OCI-LY7 (cell line): Measurements from ENCODE around the gene ODAD3. TPM values are rescaled to one million over a fixed set of nuclear protein-coding genes. Genes with fewer than 3 reads are reported as not detected.

ENCODE experiments used
- BruUV-seq: library from RNA; stranded (reverse); fragments of 400-500 nt; replicated peaks from 2 replicates; lab custom pipeline; 2021; lab: Mats Ljungman, UMichigan
- CTCF ChIA-PET: fragments of 300-600 bp; sonication (Branson Sonifier 250); formaldehyde crosslinking; loops from one replicate; lab custom pipeline; 2022; ENCODE audit warnings: antibody characterized with exemption; ENCODE audit not compliant: unreplicated experiment; lab: Charles Lee
- POLR2A ChIA-PET: fragments of 300-600 bp; sonication (Branson Sonifier 250); formaldehyde crosslinking; loops from one replicate; lab custom pipeline; 2022; ENCODE audit warnings: antibody characterized with exemption; lab: Charles Lee
- DNase-seq: peaks from one replicate; pipeline ENCODE4 v3.0.0-alpha.2; 2015; ENCODE audit warnings: low spot score
- H2AFZ ChIP-seq: fragments of 200-600 bp; sonication (generic), shearing (Covaris generic); 2 replicates; pipeline ENCODE4 v1.6.1; 2014; ENCODE audit warnings: mild to moderate bottlenecking, antibody characterized with exemption, low read length, moderate library complexity
- H3K27ac ChIP-seq: fragments of 200-600 bp; sonication (generic); 2 replicates; pipeline ENCODE4 v1.5.1; 2014; ENCODE audit warnings: mixed run types, low read depth, mild to moderate bottlenecking, moderate library complexity, low read length, inconsistent platforms; ENCODE audit not compliant: poor library complexity, severe bottlenecking
- H3K36me3 ChIP-seq: fragments of 200-600 bp; sonication (generic); 2 replicates; pipeline ENCODE4 v1.6.1; 2014; ENCODE audit warnings: mild to moderate bottlenecking, antibody characterized with exemption, low read length, moderate library complexity, mixed read lengths; ENCODE audit not compliant: insufficient read depth
- H3K4me1 ChIP-seq: fragments of 200-600 bp; sonication (generic); 2 replicates; pipeline ENCODE4 v1.5.1; 2014; ENCODE audit warnings: mild to moderate bottlenecking, low read length; ENCODE audit not compliant: insufficient read depth, poor library complexity, severe bottlenecking
- H3K4me2 ChIP-seq: fragments of 200-600 bp; sonication (generic); 2 replicates; pipeline ENCODE4 v1.6.1; 2014; ENCODE audit warnings: mild to moderate bottlenecking, low read length
- H3K4me3 ChIP-seq: fragments of 200-600 bp; sonication (generic); 2 replicates; pipeline ENCODE4 v1.5.1; 2014; ENCODE audit warnings: mild to moderate bottlenecking, low read depth, low read length; ENCODE audit not compliant: poor library complexity, severe bottlenecking
- H3K79me2 ChIP-seq: fragments of 200-600 bp; sonication (generic); 2 replicates; pipeline ENCODE4 v1.6.1; 2016; ENCODE audit warnings: low read depth, mild to moderate bottlenecking, low read length, moderate library complexity, mixed read lengths; ENCODE audit not compliant: insufficient read depth
- H3K9me2 ChIP-seq: fragments of 200-600 bp; sonication (generic); 2 replicates; pipeline ENCODE4 v1.6.1; 2016; ENCODE audit warnings: mild to moderate bottlenecking, low read length, mixed read lengths; ENCODE audit not compliant: insufficient read depth
- H3K9me3 ChIP-seq: fragments of 200-600 bp; sonication (generic); 2 replicates; pipeline ENCODE4 v1.6.1; 2014; ENCODE audit warnings: mild to moderate bottlenecking, mixed run types, low read length, mixed read lengths
- H4K20me1 ChIP-seq: fragments of 200-600 bp; sonication (generic); 2 replicates; pipeline ENCODE4 v1.6.1; 2014; ENCODE audit warnings: mild to moderate bottlenecking, antibody characterized with exemption, low read length, moderate library complexity, mixed read lengths; ENCODE audit not compliant: insufficient read depth
- EZH2phosphoT487 ChIP-seq: fragments of 200-600 bp; sonication (generic); IDR thresholded peaks from 2 replicates; pipeline ENCODE4 v1.6.1; 2018; ENCODE audit warnings: low read depth, borderline replicate concordance, mild to moderate bottlenecking, mixed run types, antibody characterized with exemption, low read length, moderate library complexity, mixed read lengths
- intact Hi-C: fragments of 100-400 bp; cut with micrococcal nuclease; formaldehyde crosslinking; loops from one replicate; pipeline ENCODE4 v1.10.0; 2022; ENCODE audit not compliant: unreplicated experiment
- total RNA-seq, 2 experiments: library from RNA; depleted of rRNA in 1 of 2; stranded (reverse); fragments of >200 nt in 1 of 2; shearing (Covaris generic) in 1 of 2; gene quantifications; 2 replicates each; pipeline ENCODE4 v1.2.3, GENCODE V29; 2014 to 2022
- TF ChIP-seq, protein P1 (sequence below): fragments of 200-600 bp; sonication (generic); conservative IDR thresholded peaks from 2 replicates; pipeline ENCODE4 v1.5.1; 2014; ENCODE audit warnings: mild to moderate bottlenecking, antibody characterized with exemption, low read length, moderate library complexity, mixed read lengths

ODAD3 gene
- total RNA-seq, 2 experiments from 2014 or later: 0.28 to 1.2 TPM

GRCh38 chr19:11383706-11384048 is 51.2 kb downstream of the ODAD3 start:
- Histone ChIP-seq H3K27ac (no peak overlapping the region), H3K79me2 (peaks cover 9% of the 10 kb centered on the region; the same call in 1 of the 2 replicates), H3K4me1 (peaks cover 49% of the 10 kb centered on the region), H3K4me2 (peak overlapping the region; percentile 69), H3K9me3 (no peaks in the 10 kb centered on the region), H3K4me3 (peak overlapping the region; percentile 47), H2AFZ (peak overlapping the region; percentile 43; the same call in 1 of the 2 replicates), H4K20me1 (no peaks in the 10 kb centered on the region), H3K36me3 (no peaks in the 10 kb centered on the region), H3K9me2 (no peaks in the 10 kb centered on the region)
- BruUV-seq: no TSS peak
- CTCF ChIA-PET: no interaction called here
- DNase-seq: no peak
- POLR2A ChIA-PET: interaction anchor here (2.2 kb wide), 1 partner anchor 99 kb away, joined by 7 read pairs; no protein-coding TSS in a partner anchor
- intact Hi-C loops: no loop called here
- no peak for TF ChIP-seq EZH2phosphoT487
- TF ChIP-seq, protein P1, sequence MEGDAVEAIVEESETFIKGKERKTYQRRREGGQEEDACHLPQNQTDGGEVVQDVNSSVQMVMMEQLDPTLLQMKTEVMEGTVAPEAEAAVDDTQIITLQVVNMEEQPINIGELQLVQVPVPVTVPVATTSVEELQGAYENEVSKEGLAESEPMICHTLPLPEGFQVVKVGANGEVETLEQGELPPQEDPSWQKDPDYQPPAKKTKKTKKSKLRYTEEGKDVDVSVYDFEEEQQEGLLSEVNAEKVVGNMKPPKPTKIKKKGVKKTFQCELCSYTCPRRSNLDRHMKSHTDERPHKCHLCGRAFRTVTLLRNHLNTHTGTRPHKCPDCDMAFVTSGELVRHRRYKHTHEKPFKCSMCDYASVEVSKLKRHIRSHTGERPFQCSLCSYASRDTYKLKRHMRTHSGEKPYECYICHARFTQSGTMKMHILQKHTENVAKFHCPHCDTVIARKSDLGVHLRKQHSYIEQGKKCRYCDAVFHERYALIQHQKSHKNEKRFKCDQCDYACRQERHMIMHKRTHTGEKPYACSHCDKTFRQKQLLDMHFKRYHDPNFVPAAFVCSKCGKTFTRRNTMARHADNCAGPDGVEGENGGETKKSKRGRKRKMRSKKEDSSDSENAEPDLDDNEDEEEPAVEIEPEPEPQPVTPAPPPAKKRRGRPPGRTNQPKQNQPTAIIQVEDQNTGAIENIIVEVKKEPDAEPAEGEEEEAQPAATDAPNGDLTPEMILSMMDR: no peak

- Histone ChIP-seq H3K9me2 (no peaks in the 10 kb centered on the region), H2AFZ (peak overlapping the region; percentile 43; the same call in 1 of the 2 replicates), H3K27ac (no peak overlapping the region), H4K20me1 (no peaks in the 10 kb centered on the region), H3K79me2 (peaks cover 9% of the 10 kb centered on the region; the same call in 1 of the 2 replicates), H3K4me3 (peak overlapping the region; percentile 47), H3K4me2 (peak overlapping the region; percentile 69), H3K36me3 (peaks cover 4% of the 10 kb centered on the region; the same call in 1 of the 2 replicates), H3K4me1 (peaks cover 54% of the 10 kb centered on the region), H3K9me3 (no peaks in the 10 kb centered on the region)
- TF ChIP-seq EZH2phosphoT487: no peak
- TF ChIP-seq, protein P1: peak; percentile 69
- peak; percentile 46 for DNase-seq
- POLR2A ChIA-PET: interaction anchor here (0.6 to 2.2 kb wide), 2 partner anchors 40 to 100 kb away, joined by 3 to 7 read pairs; no protein-coding TSS in a partner anchor
- no TSS peak for BruUV-seq
- intact Hi-C loops: no loop called here
- CTCF ChIA-PET: no interaction called here
Measured at GRCh38 chr19:11382898-11383705, 51.8 kb downstream of the ODAD3 start.
